HCT116 (cell line): ENCODE data around the gene GSTA2. TPM values are rescaled to one million over a fixed set of nuclear protein-coding genes. Genes with fewer than 3 reads are reported as not detected.

Experiments
- ATAC-seq: fragments of 200-7000 bp; cut with Tn5 transposase; 2 replicates; pipeline ENCODE4 v1.9.1; 2020; ENCODE audit warnings: mild to moderate bottlenecking, moderate library complexity
- BruUV-seq: library from RNA; stranded (reverse); fragments of 400-500 nt; replicated peaks from 2 replicates; lab custom pipeline; 2021; lab: Mats Ljungman, UMichigan
- CTCF ChIA-PET: fragments of 300-600 bp; sonication (Branson Sonifier 250); formaldehyde crosslinking; loops from one replicate; lab custom pipeline; 2021; ENCODE audit warnings: antibody characterized with exemption; lab: Charles Lee
- POLR2A ChIA-PET: fragments of 300-600, 350-600 bp; sonication (Branson Sonifier 250); formaldehyde crosslinking; loops from one replicate; lab custom pipeline; 2021; ENCODE audit warnings: antibody characterized with exemption; lab: Charles Lee
- RAD21 ChIA-PET, 2 experiments: fragments of 300-600 bp; sonication (Branson Sonifier 250); formaldehyde crosslinking; loops; one replicate each; lab custom pipeline; 2023; ENCODE audit warnings: low total read pairs in 2 of 2; ENCODE audit not compliant: uncharacterized antibody in 2 of 2, unreplicated experiment in 2 of 2, low non-redundant PET in 1 of 2; lab: Charles Lee
- DNase-seq: peaks from one replicate; pipeline ENCODE4 v3.0.0-alpha.2; 2010; ENCODE audit warnings: low read depth, low spot score
- H2AFZ ChIP-seq: fragments of 200-600 bp; shearing (Covaris generic), sonication (generic); 2 replicates; pipeline ENCODE4 v1.6.1; 2017; ENCODE audit warnings: low read depth, mixed run types, mixed read lengths, antibody characterized with exemption, low read length; ENCODE audit not compliant: poor library complexity, severe bottlenecking
- H3K27ac ChIP-seq: 2 replicates; pipeline ENCODE4 v1.5.1; 2012; ENCODE audit warnings: low read depth, low read length
- H3K27me3 ChIP-seq: fragments of 200-600 bp; sonication (generic); 2 replicates; pipeline ENCODE4 v1.6.1; 2016; ENCODE audit warnings: mixed run types, low read length, mixed read lengths; ENCODE audit not compliant: insufficient read depth
- H3K36me3 ChIP-seq, 2 experiments: fragments of 200-500 bp in 1 of 2; fragments of 200-600 bp in 1 of 2; sonication (Bioruptor generic) in 1 of 2; sonication (generic) in 1 of 2; 2 replicates each; pipeline versions ENCODE4 v1.5.1 to v1.6.1; 2014 to 2016; ENCODE audit warnings: low read length in 2 of 2, inconsistent platforms in 1 of 2, mixed read lengths in 1 of 2, mixed run types in 1 of 2; ENCODE audit not compliant: insufficient read depth in 2 of 2, control insufficient read depth in 1 of 2
- H3K4me1 ChIP-seq, 2 experiments: fragments of 200-600 bp in 1 of 2; sonication (generic) in 1 of 2; 2 replicates each; pipeline versions ENCODE4 v1.5.1 to v1.6.1; 2012 to 2017; ENCODE audit warnings: low read length in 2 of 2, inconsistent platforms in 1 of 2, mild to moderate bottlenecking in 1 of 2, mixed read lengths in 1 of 2, mixed run types in 1 of 2, moderate library complexity in 1 of 2; ENCODE audit not compliant: insufficient read depth in 2 of 2, control insufficient read depth in 1 of 2
- H3K4me2 ChIP-seq: fragments of 200-600 bp; sonication (generic); 2 replicates; pipeline ENCODE4 v1.6.1; 2017; ENCODE audit warnings: mixed run types, low read length, mixed read lengths
- H3K4me3 ChIP-seq, 2 experiments: fragments of 200-600 bp in 1 of 2; sonication (generic) in 1 of 2; replicated peaks in 1 of 2; 2 replicates each; pipeline ENCODE4 v1.5.1; 2011 to 2016; ENCODE audit warnings: low read length in 2 of 2, control low read depth in 1 of 2, low read depth in 1 of 2, mild to moderate bottlenecking in 1 of 2, mixed read lengths in 1 of 2, mixed run types in 1 of 2
- H3K79me2 ChIP-seq: fragments of 200-600 bp; sonication (generic); 2 replicates; pipeline ENCODE4 v1.6.1; 2017; ENCODE audit warnings: mild to moderate bottlenecking, mixed run types, low read length, moderate library complexity, mixed read lengths; ENCODE audit not compliant: insufficient read depth
- H3K9ac ChIP-seq: fragments of 200-600 bp; sonication (generic); 2 replicates; pipeline ENCODE4 v1.6.1; 2016; ENCODE audit warnings: low read length, mixed read lengths
- H3K9me2 ChIP-seq: fragments of 200-600 bp; sonication (generic), shearing (Covaris generic); 2 replicates; pipeline ENCODE4 v1.6.1; 2017; ENCODE audit warnings: mixed run types, mild to moderate bottlenecking, moderate library complexity; ENCODE audit not compliant: insufficient read depth
- H3K9me3 ChIP-seq, 2 experiments: fragments of 200-500 bp in 1 of 2; fragments of 200-600 bp in 1 of 2; sonication (Bioruptor generic) in 1 of 2; sonication (generic) in 1 of 2; 2 replicates each; pipeline ENCODE4 v1.6.1; 2014 to 2017; ENCODE audit warnings: low read length in 2 of 2, mixed read lengths in 2 of 2, inconsistent platforms in 1 of 2, low read depth in 1 of 2, mild to moderate bottlenecking in 1 of 2, mixed run types in 1 of 2, moderate library complexity in 1 of 2; ENCODE audit not compliant: control insufficient read depth in 1 of 2, insufficient read depth in 1 of 2
- H4K20me1 ChIP-seq: fragments of 200-600 bp; sonication (generic), shearing (Covaris generic); 2 replicates; pipeline ENCODE4 v1.6.1; 2017; ENCODE audit warnings: mixed run types, mild to moderate bottlenecking, moderate library complexity; ENCODE audit not compliant: insufficient read depth
- CBX3 ChIP-seq: IDR thresholded peaks from 2 replicates; pipeline ENCODE4 v1.6.1; 2012; ENCODE audit warnings: low read depth
- CEBPB ChIP-seq: IDR thresholded peaks from 2 replicates; pipeline ENCODE4 v1.6.1; 2012; ENCODE audit warnings: low read depth
- ELF1 ChIP-seq: IDR thresholded peaks from 2 replicates; pipeline ENCODE4 v1.6.1; 2012; ENCODE audit warnings: low read depth, borderline replicate concordance
- EZH2 ChIP-seq: fragments of 200-600 bp; sonication (generic); IDR thresholded peaks from 2 replicates; pipeline ENCODE4 v1.6.1; 2017; ENCODE audit warnings: antibody characterized with exemption, mixed run types
- FOSL1 ChIP-seq: IDR thresholded peaks from 2 replicates; pipeline ENCODE4 v1.6.1; 2012; ENCODE audit warnings: low read depth
- POLR2A ChIP-seq: IDR thresholded peaks from 2 replicates; pipeline ENCODE4 v1.7.0; 2011; ENCODE audit warnings: borderline replicate concordance; ENCODE audit not compliant: insufficient read depth, insufficient read length; ENCODE audit errors: extremely low read depth
- RAD21 ChIP-seq: IDR thresholded peaks from 2 replicates; pipeline ENCODE4 v1.6.1; 2012; ENCODE audit warnings: low read depth, mild to moderate bottlenecking
- SIN3A ChIP-seq: IDR thresholded peaks from 2 replicates; pipeline ENCODE4 v1.6.1; 2012; ENCODE audit warnings: low read depth
- SP1 ChIP-seq: IDR thresholded peaks from 2 replicates; pipeline ENCODE4 v1.6.1; 2012; ENCODE audit warnings: low read depth
- YY1 ChIP-seq: IDR thresholded peaks from 2 replicates; pipeline ENCODE4 v1.6.1; 2011; ENCODE audit warnings: low read length, low read depth, moderate library complexity, mild to moderate bottlenecking; ENCODE audit not compliant: insufficient replicate concordance; ENCODE audit errors: extremely low read depth
- ZFX ChIP-seq: fragments of 450-650 bp; IDR thresholded peaks from 2 replicates; pipeline ENCODE4 v1.6.1; 2017
- ZNF274 ChIP-seq: fragments of 200-500 bp; sonication (Bioruptor generic); IDR thresholded peaks from 2 replicates; pipeline ENCODE4 v1.6.1; 2014; ENCODE audit warnings: mild to moderate bottlenecking, low read depth, low read length, inconsistent platforms
- intact Hi-C: fragments of 100-400 bp; cut with micrococcal nuclease; formaldehyde crosslinking; loops from 2 replicates; pipeline ENCODE4 v1.10.0; 2022
- total RNA-seq: library from RNA; stranded (reverse); gene quantifications from one replicate; pipeline ENCODE4 v1.2.1, GENCODE V29; 2021; ENCODE audit not compliant: unreplicated experiment
- TF ChIP-seq, protein P1 (sequence below): IDR thresholded peaks from 2 replicates; pipeline ENCODE4 v1.6.1; 2012; ENCODE audit warnings: low read depth
- TF ChIP-seq, protein P2 (sequence below): IDR thresholded peaks from 2 replicates; pipeline ENCODE4 v1.6.1; 2011; ENCODE audit warnings: mild to moderate bottlenecking, low read length, moderate library complexity; ENCODE audit not compliant: insufficient replicate concordance; ENCODE audit errors: extremely low read depth

GSTA2 gene
- total RNA-seq, 1 experiment from 2014 or later: not detected

DNA sequence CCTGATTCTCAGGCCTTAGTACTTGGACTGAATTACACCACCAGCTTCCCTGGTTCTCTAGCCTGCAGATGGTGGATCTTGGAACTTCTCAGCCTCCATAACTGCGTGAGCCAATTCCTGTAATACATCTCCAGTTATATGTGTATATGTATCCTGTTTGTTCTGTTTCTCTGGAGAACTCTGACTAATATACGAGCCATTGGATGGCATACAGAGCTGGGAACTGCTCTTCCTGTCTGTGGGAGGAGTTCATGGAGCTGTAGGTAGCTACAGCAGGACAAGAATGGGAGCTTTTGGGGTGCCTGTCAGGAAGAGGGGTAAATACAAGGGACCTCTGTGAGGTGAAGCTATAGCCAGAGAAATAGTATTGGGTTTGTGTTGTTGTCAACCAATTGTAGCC is 51.1 kb downstream of the GSTA2 start:
- ChIA-PET RAD21 (no interaction called here), CTCF (no interaction called here), POLR2A (no interaction called here)
- Histone ChIP-seq H3K27me3 (no peaks in the 10 kb centered on the region), H3K4me2 (no peak overlapping the region), H3K4me1 (no peaks in the 10 kb centered on the region), H3K27ac (no peak overlapping the region), H3K9me3 (no peaks in the 10 kb centered on the region), H2AFZ (no peak overlapping the region), H3K36me3 (no peaks in the 10 kb centered on the region), H3K4me3 (no peak overlapping the region), H4K20me1 (no peaks in the 10 kb centered on the region), H3K9ac (no peak overlapping the region), H3K79me2 (no peaks in the 10 kb centered on the region), H3K9me2 (no peaks in the 10 kb centered on the region)
- BruUV-seq: no TSS peak
- no peak for ATAC-seq
- intact Hi-C loops: no loop called here
- TF ChIP-seq RAD21: no peak
- no peak for TF ChIP-seq EZH2
- TF ChIP-seq, protein P1, sequence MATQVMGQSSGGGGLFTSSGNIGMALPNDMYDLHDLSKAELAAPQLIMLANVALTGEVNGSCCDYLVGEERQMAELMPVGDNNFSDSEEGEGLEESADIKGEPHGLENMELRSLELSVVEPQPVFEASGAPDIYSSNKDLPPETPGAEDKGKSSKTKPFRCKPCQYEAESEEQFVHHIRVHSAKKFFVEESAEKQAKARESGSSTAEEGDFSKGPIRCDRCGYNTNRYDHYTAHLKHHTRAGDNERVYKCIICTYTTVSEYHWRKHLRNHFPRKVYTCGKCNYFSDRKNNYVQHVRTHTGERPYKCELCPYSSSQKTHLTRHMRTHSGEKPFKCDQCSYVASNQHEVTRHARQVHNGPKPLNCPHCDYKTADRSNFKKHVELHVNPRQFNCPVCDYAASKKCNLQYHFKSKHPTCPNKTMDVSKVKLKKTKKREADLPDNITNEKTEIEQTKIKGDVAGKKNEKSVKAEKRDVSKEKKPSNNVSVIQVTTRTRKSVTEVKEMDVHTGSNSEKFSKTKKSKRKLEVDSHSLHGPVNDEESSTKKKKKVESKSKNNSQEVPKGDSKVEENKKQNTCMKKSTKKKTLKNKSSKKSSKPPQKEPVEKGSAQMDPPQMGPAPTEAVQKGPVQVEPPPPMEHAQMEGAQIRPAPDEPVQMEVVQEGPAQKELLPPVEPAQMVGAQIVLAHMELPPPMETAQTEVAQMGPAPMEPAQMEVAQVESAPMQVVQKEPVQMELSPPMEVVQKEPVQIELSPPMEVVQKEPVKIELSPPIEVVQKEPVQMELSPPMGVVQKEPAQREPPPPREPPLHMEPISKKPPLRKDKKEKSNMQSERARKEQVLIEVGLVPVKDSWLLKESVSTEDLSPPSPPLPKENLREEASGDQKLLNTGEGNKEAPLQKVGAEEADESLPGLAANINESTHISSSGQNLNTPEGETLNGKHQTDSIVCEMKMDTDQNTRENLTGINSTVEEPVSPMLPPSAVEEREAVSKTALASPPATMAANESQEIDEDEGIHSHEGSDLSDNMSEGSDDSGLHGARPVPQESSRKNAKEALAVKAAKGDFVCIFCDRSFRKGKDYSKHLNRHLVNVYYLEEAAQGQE: no peak
- no peak for TF ChIP-seq FOSL1
- TF ChIP-seq, protein P2, sequence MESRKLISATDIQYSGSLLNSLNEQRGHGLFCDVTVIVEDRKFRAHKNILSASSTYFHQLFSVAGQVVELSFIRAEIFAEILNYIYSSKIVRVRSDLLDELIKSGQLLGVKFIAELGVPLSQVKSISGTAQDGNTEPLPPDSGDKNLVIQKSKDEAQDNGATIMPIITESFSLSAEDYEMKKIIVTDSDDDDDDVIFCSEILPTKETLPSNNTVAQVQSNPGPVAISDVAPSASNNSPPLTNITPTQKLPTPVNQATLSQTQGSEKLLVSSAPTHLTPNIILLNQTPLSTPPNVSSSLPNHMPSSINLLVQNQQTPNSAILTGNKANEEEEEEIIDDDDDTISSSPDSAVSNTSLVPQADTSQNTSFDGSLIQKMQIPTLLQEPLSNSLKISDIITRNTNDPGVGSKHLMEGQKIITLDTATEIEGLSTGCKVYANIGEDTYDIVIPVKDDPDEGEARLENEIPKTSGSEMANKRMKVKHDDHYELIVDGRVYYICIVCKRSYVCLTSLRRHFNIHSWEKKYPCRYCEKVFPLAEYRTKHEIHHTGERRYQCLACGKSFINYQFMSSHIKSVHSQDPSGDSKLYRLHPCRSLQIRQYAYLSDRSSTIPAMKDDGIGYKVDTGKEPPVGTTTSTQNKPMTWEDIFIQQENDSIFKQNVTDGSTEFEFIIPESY: no peak
- TF ChIP-seq CEBPB: no peak
- TF ChIP-seq SIN3A: no peak
- TF ChIP-seq YY1: no peak
- no peak for TF ChIP-seq ZNF274
- TF ChIP-seq SP1: no peak
- TF ChIP-seq CBX3: no peak
- TF ChIP-seq ELF1: no peak
- no peak for TF ChIP-seq POLR2A
- TF ChIP-seq ZFX: no peak
- TF ChIP-seq, all 23 proteins: peak for 0
- no peak for DNase-seq
